IgD-negative memory B cell (primary cell): Measurements from ENCODE around the gene NFIA. TPM values are rescaled to one million over a fixed set of nuclear protein-coding genes. Genes with fewer than 3 reads are reported as not detected.

Source experiments
- H3K27ac Mint-ChIP-seq, 3 donors: one replicate each; pipeline ENCODE4 v1.8.0; 2020 to 2022; ENCODE audit warnings: mild to moderate bottlenecking in 3 of 3, mixed read lengths in 3 of 3, moderate library complexity in 1 of 3
- H3K27me3 Mint-ChIP-seq: one replicate; pipeline ENCODE4 v1.8.0; 2021; ENCODE audit warnings: mixed read lengths
- H3K36me3 Mint-ChIP-seq: one replicate; pipeline ENCODE4 v1.8.0; 2020; ENCODE audit warnings: mild to moderate bottlenecking, mixed read lengths
- H3K4me1 Mint-ChIP-seq, 3 donors: one replicate each; pipeline ENCODE4 v1.8.0; 2020 to 2022; ENCODE audit warnings: mixed read lengths in 3 of 3, mild to moderate bottlenecking in 1 of 3
- H3K4me3 Mint-ChIP-seq, 4 donors: one replicate each; pipeline ENCODE4 v1.8.0; 2020 to 2022; ENCODE audit warnings: mild to moderate bottlenecking in 4 of 4, mixed read lengths in 4 of 4, moderate library complexity in 3 of 4
- H3K9me3 Mint-ChIP-seq, 3 donors: one replicate each; pipeline ENCODE4 v1.8.0; 2020 to 2021; ENCODE audit warnings: mixed read lengths in 3 of 3, mild to moderate bottlenecking in 1 of 3
- polyA plus RNA-seq: library from polyadenylated mRNA; unstranded; fragments of 300-500 nt; fragmentation: Illumina TruSeq; gene quantifications from one replicate; pipeline ENCODE4 v1.2.3, GENCODE V29; 2021

The NFIA gene
- polyA plus RNA-seq, 1 donor from 2014 or later = 0.93 TPM

- peaks cover 3% of the 10 kb centered on the region for H3K27me3 Mint-ChIP-seq
- no peaks in the 10 kb centered on the region for H3K9me3 Mint-ChIP-seq
- no peak overlapping the region for H3K4me3 Mint-ChIP-seq
- no peak overlapping the region for H3K27ac Mint-ChIP-seq
- H3K4me1 Mint-ChIP-seq = no peaks in the 10 kb centered on the region
- no peaks in the 10 kb centered on the region for H3K36me3 Mint-ChIP-seq
Observed at GRCh38 chr1:61334718-61335589, 252.6 kb downstream of the NFIA start.

GRCh38 chr1:61337037-61337436 lies 254.7 kb downstream of the NFIA start:
- no peak overlapping the region for H3K4me3 Mint-ChIP-seq

GRCh38 chr1:61337441-61337951 lies 255.1 kb downstream of the NFIA start:
- Mint-ChIP-seq H3K4me3 (no peak overlapping the region), H3K27ac (no peak overlapping the region), H3K27me3 (peaks cover 5% of the 10 kb centered on the region), H3K9me3 (no peaks in the 10 kb centered on the region), H3K36me3 (no peaks in the 10 kb centered on the region), H3K4me1 (no peaks in the 10 kb centered on the region)

More at GRCh38 chr1:61337037-61337436, 254.7 kb downstream of the NFIA start:
- no peaks in the 10 kb centered on the region for H3K4me1 Mint-ChIP-seq
- H3K27me3 Mint-ChIP-seq = peaks cover 5% of the 10 kb centered on the region
- no peaks in the 10 kb centered on the region for H3K36me3 Mint-ChIP-seq
- H3K27ac Mint-ChIP-seq = no peak overlapping the region
- no peaks in the 10 kb centered on the region for H3K9me3 Mint-ChIP-seq

GRCh38 chr1:61337981-61338848 lies 255.9 kb downstream of the NFIA start:
- Mint-ChIP-seq H3K4me3 (no peak overlapping the region), H3K27ac (no peak overlapping the region), H3K4me1 (no peaks in the 10 kb centered on the region)

DNA sequence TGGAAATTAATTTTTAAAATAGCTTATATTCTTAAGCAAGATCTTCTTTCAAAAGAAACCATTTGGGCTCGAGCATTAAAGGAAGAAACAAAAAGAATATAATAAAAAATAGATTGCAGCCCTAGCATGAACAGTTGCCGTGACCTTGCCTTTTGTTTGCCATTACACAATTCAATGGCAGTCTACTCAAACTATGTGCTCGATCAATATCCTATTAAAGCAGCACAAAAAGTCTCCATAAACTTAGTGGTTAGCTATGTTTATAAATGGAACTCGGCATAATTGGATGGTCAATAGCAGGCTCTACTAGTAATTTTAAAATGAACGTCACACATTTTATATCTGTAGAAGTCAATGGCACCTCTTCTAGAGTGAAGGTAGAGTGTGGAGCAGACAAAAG lies 256.5 kb downstream of the NFIA start:
- Mint-ChIP-seq H3K9me3 (no peaks in the 10 kb centered on the region), H3K4me1 (no peaks in the 10 kb centered on the region), H3K27ac (no peak overlapping the region), H3K4me3 (no peak overlapping the region), H3K27me3 (peaks cover 5% of the 10 kb centered on the region), H3K36me3 (no peaks in the 10 kb centered on the region)

More at GRCh38 chr1:61337981-61338848, 255.9 kb downstream of the NFIA start:
- Mint-ChIP-seq H3K36me3 (no peaks in the 10 kb centered on the region), H3K27me3 (peaks cover 5% of the 10 kb centered on the region), H3K9me3 (no peaks in the 10 kb centered on the region)

- Mint-ChIP-seq H3K27me3 (peaks cover 2% of the 10 kb centered on the region), H3K4me1 (no peaks in the 10 kb centered on the region), H3K27ac (no peak overlapping the region), H3K9me3 (no peaks in the 10 kb centered on the region), H3K36me3 (no peaks in the 10 kb centered on the region), H3K4me3 (no peak overlapping the region)
Observed at GRCh38 chr1:61341426-61341825, 259.1 kb downstream of the NFIA start.

- peaks cover 2% of the 10 kb centered on the region for H3K27me3 Mint-ChIP-seq
- peaks cover 0 to 6% (median 0%) of the 10 kb centered on the region in 3 donors for H3K9me3 Mint-ChIP-seq
- no peaks in the 10 kb centered on the region for H3K36me3 Mint-ChIP-seq
- no peak overlapping the region for H3K4me3 Mint-ChIP-seq
- no peak overlapping the region for H3K27ac Mint-ChIP-seq
- H3K4me1 Mint-ChIP-seq = no peaks in the 10 kb centered on the region
Observed at GRCh38 chr1:61343734-61344420, 261.5 kb downstream of the NFIA start.

DNA sequence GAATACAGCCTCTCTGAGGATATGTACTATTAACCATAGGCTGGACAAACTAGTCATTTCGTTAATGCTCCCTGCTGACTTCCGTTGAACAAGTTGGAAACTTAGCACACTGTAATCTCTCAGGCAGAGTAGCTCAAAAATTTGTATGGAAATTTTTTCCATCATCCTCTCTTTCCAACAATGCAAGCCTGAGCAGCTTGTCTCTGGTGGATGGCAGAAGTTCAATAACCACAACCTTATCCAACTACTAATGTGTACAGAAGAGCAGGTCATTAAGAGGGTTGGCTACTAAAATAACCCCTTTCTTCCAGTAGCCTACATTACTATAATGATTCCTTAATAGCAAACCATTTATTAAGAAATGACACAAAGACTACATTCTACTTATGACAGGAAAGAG lies 262.3 kb downstream of the NFIA start:
- H3K4me1 Mint-ChIP-seq = no peaks in the 10 kb centered on the region
- H3K27ac Mint-ChIP-seq = no peak overlapping the region
- no peak overlapping the region for H3K4me3 Mint-ChIP-seq
- H3K9me3 Mint-ChIP-seq = peaks cover 0 to 6% (median 0%) of the 10 kb centered on the region in 3 donors
- peaks cover 2% of the 10 kb centered on the region for H3K27me3 Mint-ChIP-seq
- no peaks in the 10 kb centered on the region for H3K36me3 Mint-ChIP-seq

- Mint-ChIP-seq H3K27ac (no peak overlapping the region), H3K4me1 (no peaks in the 10 kb centered on the region), H3K9me3 (peaks cover 0 to 8% (median 0%) of the 10 kb centered on the region in 3 donors), H3K27me3 (no peaks in the 10 kb centered on the region), H3K4me3 (no peak overlapping the region), H3K36me3 (peaks cover 2% of the 10 kb centered on the region)
Observed at GRCh38 chr1:61348025-61348665, 265.8 kb downstream of the NFIA start.

GRCh38 chr1:61352845-61353435 lies 270.6 kb downstream of the NFIA start:
- H3K27ac Mint-ChIP-seq = no peak overlapping the region

DNA sequence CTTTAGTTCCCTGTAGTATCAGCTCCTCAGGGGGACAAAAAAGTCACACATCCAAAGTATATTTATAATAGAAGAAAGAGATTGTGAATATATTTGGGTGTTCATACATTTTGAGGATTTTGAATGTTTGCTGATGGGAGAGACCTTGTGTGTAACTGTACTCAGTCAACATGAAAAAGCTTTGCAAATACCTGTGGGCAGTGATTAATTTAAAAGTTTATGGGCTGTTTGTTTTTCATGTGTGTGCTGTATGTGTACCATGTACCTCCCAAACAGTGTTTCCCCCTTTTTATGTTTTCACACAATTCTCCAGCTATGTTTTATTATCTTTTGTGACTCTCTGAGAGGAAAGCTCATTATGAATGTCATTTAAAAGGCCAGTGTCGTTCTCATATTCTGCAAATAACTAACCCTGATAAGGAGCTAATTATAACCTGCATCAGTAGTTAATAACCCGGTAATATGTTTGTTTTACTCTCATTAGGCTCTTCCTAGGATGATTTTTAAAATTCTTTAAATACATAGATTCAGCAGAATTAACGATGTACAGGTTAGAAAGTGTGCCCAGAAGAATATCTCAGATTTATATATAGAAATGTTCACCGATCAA lies 271.5 kb downstream of the NFIA start:
- Mint-ChIP-seq H3K4me1 (no peaks in the 10 kb centered on the region), H3K36me3 (peaks cover 2% of the 10 kb centered on the region), H3K9me3 (peaks cover 0 to 2% (median 0%) of the 10 kb centered on the region in 3 donors), H3K4me3 (no peak overlapping the region), H3K27ac (no peak overlapping the region), H3K27me3 (no peaks in the 10 kb centered on the region)

More at GRCh38 chr1:61352845-61353435, 270.6 kb downstream of the NFIA start:
- Mint-ChIP-seq H3K4me3 (no peak overlapping the region), H3K36me3 (peaks cover 2% of the 10 kb centered on the region), H3K9me3 (peaks cover 0 to 4% (median 0%) of the 10 kb centered on the region in 3 donors), H3K27me3 (no peaks in the 10 kb centered on the region), H3K4me1 (no peaks in the 10 kb centered on the region)

DNA sequence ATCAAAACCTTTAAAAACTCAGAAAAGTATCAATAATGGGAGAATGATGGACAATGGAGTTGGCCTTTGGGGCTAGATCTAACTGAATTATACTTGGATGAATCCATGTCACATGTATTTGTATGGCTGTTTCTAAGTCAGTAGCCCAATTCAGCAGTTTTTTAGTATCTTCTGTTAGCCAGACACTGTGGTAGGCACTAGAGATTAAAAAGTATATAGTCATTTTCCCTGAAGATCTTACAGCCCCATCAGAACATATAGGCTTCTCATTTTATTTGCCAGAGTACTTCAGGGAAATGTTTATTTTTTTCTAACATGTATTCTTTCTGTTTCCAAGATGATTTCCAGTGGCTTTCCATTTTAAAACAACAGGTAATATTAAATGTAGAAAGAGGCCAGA lies 273.7 kb downstream of the NFIA start:
- H3K27me3 Mint-ChIP-seq = no peaks in the 10 kb centered on the region
- H3K4me1 Mint-ChIP-seq = no peaks in the 10 kb centered on the region
- H3K4me3 Mint-ChIP-seq = no peak overlapping the region
- no peaks in the 10 kb centered on the region for H3K36me3 Mint-ChIP-seq
- H3K9me3 Mint-ChIP-seq = no peaks in the 10 kb centered on the region
- no peak overlapping the region for H3K27ac Mint-ChIP-seq

DNA sequence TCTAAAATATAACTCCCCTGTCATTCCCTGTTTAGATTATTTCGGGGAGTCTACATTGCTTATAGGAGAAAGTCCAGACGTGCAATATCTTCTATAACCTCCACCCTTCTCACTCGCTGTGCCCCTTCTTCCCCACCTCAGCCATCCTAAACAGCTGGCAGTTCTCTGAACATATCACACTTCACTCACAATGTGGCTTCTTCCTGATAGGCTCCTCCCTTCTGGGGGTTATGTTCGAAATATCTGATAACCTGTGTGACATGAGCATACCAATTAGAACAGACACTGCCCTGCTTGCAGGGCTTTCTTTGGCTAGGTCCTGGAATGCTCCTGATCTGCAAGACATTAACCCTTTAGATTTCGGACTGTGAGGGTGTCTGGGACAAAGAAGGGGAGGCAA lies 274.6 kb downstream of the NFIA start:
- no peak overlapping the region for H3K4me3 Mint-ChIP-seq
- no peak overlapping the region for H3K27ac Mint-ChIP-seq
- H3K36me3 Mint-ChIP-seq = no peaks in the 10 kb centered on the region
- H3K9me3 Mint-ChIP-seq = no peaks in the 10 kb centered on the region
- no peaks in the 10 kb centered on the region for H3K4me1 Mint-ChIP-seq
- H3K27me3 Mint-ChIP-seq = no peaks in the 10 kb centered on the region

GRCh38 chr1:61357539-61357938 lies 275.2 kb downstream of the NFIA start:
- H3K27me3 Mint-ChIP-seq = no peaks in the 10 kb centered on the region

More at GRCh38 chr1:61357539-61357938, 275.2 kb downstream of the NFIA start:
- Mint-ChIP-seq H3K4me1 (no peaks in the 10 kb centered on the region), H3K4me3 (no peak overlapping the region), H3K36me3 (no peaks in the 10 kb centered on the region), H3K9me3 (no peaks in the 10 kb centered on the region), H3K27ac (no peak overlapping the region)
